GM19023 (cell line): Measurements from ENCODE around the gene EXOSC10.
"Not testable (repeated sequence)": the region's sequence is repeated elsewhere in the genome, so short reads cannot be mapped to it uniquely, and the experiment has no call there.

Experiments
- ATAC-seq: cut with Tn5 transposase; IDR thresholded peaks from one replicate; pipeline ENCODE4 v1.9.1; 2021; ENCODE audit warnings: mild to moderate bottlenecking, moderate library complexity; ENCODE audit not compliant: unreplicated experiment

Gene EXOSC10

DNA sequence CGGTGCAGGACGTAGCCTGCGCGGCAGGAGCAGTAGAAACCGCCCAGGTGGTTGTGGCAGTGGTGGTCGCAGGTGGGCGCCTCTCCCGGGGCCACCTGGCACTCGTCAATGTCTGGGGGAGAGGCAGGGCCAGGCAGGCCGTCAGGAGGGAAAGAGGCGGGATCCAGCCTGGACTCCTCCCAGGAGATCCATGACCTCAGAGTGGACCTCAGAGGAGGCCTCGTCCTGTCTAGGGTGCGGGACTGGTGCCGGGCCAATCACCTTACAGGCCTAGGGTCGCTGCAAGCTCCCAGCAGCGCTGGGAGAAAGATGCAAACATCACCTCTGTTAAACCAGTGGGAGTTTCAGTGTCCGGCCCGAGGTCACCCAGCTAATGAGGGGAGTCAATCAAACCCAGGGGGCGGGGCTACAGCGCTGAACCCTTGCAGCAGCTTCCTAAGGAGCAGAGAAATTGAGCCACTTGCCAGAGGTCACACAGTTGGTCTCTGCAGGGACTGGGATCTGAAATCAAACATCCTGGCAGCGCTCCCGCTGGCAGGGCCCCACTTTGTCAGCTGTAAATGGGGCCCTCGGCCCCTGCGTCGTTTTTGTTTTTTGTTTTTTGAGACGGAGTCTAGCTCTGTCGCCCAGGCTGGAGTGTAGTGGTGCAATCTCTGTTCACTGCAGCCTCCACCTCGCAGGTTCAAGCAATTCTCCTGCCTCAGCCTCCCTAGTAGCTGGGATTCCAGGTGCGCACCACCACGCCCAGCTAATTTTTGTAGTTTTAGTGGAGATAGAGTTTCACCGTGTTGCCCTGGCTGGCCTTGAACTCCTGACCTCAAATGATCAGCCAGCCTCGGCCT lies 54.0 kb downstream of the EXOSC10 start:
- ATAC-seq, result no peak

DNA sequence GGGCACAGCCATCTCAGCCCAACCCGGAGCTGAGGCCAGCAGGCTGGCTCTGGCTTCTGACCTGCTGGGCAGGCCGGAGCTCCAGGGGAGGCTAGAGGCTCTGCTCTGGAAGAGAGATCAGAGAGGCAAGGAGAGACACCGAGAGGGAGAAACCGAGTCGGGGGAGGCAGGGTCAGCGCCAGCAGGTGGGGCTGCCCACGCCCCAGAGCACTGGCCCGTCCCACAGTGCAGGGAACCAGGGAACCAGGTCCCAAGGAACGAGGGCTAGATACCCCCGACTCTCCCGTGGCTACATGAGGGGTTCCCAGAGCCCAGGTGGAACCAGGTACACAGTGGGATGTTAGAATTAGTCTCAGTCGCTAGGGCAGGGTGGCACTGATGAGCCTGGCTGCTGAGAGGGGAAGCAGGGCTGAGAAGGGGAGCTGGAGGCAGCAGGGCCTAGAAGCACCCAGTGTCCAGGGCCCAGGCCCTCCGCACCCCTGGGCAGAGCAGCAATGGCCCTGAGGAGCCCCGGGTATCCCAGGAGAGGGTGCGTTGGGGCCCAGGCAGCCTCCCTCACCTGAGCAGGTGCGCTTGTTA lies 54.7 kb downstream of the EXOSC10 start:
- no peak for ATAC-seq

DNA sequence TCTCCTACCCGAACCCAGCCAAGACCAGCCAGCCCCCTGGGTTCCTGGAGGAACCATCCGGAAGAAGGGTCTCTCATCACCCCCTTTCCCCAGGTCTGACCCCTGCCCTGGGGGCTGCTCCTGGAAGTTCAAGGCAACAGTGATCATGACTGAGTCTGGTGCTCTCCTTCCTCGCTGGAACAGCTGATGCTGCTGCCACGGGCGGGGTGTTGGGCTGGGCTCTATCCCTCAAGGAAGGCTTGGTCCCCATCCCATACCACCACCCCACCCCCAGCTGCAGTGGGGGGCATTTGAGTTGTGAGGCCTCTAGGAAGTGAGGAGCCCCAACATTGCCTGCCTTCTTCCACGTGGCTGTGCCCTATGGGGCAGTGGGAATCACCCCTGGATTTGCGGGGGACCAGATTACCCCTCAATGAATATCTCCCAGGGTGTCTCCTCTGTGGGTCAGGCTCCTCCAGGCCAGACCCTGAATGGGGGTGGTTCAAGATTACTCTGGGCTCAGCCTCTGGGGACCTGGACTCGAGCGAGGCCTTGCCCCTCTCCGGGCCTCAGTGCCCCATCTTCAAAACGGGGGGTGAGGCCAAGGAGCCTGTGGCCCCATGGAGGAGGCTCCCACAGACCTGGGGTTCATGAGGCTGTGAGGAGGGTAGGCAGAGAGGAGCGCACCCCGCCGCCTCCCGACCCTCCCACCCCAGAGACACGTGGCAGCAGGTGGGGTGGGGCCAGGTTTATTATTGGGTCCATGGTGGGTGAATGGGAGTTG lies 55.4 kb downstream of the EXOSC10 start:
- ATAC-seq, result no peak

DNA sequence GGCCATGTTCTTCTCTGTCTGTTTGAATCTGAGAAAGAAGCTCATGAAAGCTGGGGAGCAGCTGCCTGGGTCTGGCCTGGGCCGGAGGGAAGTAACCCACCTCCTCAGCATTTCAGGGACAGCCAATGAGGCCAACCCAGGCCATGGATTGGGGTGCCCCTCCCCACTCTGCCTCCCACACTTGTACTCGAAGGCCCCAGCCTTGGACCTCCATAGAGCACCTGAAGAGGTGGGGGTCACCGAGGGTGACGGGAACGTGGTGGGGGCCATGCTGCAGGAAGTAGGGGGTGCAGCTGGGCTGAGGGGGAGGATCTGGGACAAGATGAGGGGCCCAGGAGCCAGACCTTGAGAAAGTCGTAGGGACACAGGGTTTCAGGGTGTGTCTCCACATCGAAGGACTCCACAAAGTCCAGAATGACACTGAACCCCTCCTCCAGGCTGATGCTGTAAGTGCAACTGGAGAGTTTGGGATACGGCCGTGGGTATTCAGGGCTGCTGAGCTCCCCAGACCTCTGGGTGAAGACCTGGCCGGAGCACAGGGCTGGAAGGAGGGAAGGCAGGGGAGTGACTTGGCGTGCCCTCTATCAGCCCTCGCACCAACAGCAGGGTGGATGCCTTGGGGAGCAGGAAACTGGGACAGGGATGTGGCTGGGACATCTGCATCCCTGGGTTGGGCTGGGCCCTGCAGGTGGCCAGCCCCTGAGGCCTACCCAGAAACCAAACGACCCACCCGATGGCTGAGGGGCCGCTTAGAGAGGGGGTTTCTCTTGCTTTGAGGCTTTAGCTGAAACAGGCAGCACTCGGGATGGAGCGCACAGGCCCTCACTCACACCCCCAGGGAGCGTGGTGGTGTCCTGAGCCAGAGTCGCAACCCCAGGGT lies 56.4 kb downstream of the EXOSC10 start:
- no peak for ATAC-seq

DNA sequence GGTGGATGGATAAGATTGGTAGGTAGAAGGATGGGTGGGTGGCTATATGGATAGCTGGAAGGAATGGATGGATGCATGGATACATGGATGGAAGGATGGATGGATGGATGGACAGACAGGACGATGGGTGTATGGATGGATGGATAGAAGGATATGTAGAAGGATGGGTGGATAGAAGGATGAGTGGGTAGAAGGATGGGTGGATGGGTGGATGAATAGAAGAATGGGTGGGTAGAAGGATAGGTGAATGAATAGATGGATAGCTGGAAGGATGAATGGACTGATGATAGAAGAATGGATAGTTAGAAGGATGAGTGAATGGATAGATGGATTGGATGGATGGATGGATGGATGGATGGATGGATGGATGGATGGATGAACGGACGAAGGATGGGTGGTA lies 57.6 kb downstream of the EXOSC10 start:
- ATAC-seq, result no peak

DNA sequence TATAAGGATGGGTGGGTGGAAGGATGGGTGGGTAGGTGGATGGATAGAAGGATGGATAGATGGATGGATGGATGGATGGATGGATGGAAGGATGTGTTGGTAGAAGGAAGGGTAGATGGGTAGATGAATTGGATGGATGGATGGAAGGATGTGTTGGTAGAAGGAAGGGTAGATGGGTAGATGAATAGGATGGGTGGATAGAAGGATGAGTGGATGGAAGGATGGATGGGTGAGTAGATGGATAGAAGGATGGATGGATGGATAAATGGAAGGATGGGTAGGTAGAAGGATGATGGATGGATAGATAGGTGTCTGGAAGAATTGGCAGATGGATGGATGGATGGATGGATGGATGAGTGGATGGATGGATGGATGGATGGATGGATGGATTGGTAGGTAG lies 58.6 kb downstream of the EXOSC10 start:
- no peak for ATAC-seq

DNA sequence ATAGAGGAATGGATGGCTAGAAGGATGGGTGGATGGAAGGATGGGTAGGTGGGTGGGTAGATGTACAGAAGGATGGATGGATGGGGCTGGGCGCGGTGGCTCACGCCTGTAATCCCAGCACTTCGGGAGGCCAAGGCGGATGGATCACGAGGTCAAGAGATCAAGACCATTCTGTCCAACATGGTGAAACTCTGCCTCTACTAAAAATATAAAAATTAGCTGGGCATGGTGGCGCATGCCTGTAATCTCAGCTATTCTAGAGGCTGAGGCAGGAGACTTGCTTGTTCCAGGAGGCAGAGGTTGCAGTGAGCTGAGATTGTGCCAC lies 59.6 kb downstream of the EXOSC10 start:
- ATAC-seq, result not testable (repeated sequence)

DNA sequence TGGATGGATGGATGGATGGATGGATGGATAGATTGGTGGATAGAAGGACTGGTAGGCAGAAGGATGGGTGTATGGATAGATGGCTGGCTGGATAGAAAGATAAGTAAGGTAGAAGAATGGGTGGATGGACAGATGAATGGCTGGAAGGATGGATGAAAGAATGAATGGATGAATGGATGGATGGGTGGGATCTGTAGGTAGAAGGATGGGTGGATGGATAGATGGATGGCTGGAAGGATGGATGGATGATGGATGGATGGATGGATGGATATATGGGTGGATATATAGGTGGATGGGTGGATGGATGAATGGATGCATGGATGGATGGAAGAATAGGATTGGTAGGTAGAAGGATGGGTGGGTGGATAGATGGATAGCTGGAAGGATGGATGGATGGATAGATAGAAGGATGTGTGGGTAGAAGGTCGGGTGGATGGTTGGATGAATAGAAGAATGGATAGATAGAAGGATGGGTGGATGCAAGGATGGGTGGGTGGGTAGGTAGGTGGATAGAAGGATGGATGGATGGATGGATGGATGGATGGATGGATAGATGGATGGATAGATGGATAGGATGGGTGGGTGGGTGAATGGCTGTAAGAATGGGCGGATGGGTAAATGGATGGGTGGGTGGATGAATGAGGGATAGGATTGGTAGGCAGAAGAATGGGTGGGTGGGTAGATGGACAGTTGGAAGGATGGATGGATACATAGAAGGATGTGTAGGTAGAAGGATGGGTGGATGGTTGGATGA lies 60.1 kb downstream of the EXOSC10 start:
- ATAC-seq, result no peak

DNA sequence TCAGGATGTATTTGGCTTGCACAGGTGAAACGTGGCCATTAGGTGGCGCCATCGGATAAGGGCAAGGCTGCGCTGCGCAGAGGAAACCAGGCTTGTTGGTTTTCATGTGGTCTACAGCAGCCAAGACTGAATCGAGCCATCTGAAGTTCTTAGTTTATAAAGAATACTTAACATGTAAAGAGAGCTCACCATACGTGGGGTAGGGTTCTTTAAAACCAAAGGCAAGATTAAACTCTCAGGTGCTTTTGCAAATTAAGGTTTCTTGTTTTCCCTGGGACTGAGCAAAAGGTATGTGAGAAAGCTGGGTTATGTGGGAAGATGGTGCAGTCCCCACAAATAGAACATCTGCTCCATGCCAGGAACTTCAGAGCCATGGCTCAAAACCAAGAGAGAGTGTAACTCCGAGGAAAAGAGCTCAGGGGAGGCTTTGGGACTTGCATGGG lies 61.9 kb downstream of the EXOSC10 start:
- ATAC-seq, result peak; percentile 74

DNA sequence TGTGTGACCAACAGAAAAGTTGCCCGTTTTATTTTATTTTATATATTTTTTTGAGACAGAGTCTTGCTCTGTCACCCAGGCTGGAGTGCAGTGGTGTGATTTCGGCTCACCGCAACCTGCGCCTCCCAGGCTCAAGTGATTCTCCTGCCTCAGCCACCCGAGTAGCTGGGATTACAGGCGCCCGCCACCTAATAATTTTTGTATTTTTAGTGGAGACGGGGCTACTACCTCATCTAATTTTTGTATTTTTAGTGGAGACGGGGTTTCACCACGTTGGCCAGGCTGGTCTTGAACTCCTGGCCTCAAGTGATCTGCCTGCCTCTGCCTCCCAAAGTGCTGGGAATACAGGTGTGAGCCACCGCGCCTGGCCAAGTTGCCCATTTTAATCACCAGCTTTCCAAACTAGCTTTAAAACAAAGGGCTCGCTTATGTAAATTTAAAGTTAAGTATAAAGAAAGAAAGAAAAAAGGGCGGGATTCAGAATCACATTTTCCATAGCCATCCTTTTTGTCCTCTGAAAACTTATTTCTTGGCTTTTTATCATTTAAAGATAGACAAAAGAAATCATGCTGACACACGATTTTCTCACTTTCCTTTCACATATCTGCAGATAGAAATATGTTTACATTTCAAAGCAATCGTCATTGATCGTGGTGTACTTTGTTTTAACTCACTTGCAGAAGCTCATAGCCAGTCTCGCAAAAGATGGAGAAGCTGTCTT lies 62.5 kb downstream of the EXOSC10 start:
- ATAC-seq, result not testable (repeated sequence)

DNA sequence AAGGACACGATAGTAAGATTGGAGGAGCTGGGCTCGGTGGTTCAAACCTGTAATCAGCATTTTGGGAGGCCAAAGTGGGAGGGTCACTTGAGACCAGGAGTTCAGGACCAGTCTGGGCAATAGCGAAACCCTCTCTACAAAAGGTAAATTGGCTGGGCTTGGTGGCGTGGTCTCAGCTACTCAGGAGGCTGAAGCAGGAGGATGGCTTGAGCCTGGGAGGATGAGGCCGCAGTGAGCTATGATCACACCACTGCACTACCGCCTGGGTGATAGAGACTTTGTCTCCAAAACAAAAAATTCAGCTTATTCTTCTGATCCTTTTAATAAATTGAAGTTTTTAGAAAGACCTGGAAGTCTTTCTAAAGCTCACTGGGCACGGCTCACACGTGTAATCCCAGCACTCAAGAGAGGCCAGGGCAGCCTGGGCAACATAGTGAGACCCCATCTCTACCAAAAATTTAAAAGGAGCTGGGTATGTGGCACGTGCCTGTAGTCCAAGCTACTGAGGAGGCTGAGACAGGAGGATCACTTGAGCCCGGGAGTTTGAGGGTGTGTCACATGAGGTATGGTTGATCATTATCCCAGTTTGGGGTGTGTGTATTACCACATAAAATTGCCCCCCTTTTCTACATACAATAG lies 67.9 kb downstream of the EXOSC10 start:
- no peak for ATAC-seq

DNA sequence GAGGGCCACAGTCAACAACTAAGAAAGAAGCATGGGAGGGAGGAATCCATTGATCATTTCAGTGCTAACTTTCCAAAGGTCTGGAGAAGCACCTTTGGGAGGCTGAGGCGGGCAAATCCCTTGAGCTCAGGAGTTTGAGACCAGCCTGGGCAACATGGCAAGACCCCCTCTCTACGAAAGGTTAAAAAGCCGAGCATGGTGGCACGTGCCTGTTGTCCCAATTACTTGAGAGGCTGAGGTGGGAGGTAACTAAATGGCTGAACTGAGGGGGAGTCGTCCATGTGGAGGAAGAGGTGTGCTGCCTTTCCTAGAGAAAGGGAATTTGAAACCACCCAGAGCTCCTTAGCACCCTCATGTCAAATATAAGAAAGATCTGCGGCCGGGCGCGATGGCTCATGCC lies 68.8 kb downstream of the EXOSC10 start:
- ATAC-seq, result no peak

DNA sequence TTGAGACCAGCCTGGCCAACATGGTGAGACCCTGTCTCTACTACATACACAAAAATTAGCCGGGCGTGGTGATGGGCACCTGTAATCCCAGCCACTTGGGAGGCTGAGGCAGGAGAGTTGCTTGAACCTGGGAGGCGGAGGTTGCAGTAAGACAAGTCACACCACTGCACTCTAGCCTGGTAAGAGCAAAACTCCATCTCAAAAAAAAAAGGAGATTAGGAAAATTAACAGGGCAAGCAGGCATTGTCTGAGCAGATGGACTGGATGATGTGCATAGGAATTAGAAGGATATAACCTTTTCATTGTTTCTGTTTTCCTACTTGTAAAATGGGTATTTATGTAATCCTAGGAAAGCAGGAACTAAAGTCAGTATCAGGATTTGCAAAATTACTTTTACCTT lies 71.7 kb downstream of the EXOSC10 start:
- ATAC-seq, result no peak

DNA sequence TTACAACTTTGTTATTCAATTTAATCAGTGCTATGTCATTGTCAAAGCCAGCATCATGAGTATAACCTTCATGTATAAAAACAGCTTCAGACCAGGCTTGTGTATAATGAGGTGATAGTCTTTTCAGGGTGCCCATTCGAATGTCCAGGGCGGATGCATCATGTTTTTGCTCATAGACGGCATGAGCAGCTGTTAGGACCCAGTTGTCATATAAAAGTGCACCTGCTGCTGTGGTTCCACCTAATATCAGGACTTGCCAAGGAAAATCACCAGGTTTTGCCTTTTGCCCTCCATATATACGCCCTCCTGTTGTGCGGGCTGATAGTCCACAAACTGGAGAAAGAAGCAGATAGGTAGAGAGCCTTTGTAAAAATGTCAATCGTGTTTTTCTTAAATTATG lies 72.4 kb downstream of the EXOSC10 start:
- no peak for ATAC-seq

DNA sequence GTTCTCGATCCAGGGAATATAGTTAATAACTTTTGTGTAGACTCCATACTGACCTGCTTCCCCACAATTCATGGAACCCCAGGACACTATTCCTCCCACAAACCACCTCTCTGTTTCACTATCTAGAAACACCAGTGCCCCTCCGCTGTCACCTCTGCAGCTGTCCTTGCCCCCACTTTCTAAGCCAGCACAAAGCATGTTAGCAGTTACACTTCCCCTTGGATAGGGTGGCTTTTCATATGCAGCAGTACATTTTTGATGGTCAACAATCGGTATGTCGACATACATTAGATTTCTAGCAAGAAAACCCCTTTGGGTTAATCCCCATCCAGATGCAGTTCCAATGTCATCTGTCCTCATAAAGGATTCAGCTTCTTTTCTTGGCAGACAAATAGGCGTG lies 72.8 kb downstream of the EXOSC10 start:
- no peak for ATAC-seq

DNA sequence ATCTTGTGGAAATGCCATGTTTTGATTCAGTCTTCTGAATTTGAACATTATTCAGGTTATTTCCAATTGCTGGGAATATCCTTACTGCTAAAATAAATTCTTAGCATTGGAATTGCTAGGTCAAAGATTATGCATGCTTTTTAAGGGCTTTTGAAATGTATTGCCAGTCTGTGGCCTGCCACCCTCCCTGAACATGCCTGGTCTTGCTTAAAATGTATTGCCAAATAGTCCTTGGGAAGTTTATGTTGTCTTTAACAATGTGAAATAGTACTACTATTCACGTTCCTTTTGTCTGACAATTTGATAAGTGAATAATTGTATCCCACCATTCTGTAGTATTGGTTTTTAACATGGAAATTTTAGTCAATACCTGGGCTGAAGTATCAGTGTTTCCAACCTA lies 73.6 kb downstream of the EXOSC10 start:
- ATAC-seq, result no peak

DNA sequence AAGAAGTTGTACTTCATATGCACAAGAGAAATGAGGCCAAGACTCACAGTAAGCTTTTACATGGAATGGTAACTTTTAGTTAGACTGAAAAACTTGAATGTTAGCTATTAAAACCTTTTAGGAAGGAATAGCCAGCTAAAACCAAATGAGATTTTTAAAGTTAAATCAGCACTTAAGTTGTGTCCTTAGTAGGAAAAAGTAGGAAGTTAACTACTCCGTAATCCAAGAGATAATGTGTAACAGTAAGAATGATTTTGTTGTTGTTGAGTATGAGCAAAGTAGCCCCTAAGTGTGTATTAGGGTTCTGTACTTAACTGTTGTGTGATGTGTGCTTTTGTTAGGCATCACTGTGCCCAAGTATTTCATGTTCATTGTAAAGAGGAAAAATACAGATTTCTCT lies 74.1 kb downstream of the EXOSC10 start:
- ATAC-seq, result no peak

DNA sequence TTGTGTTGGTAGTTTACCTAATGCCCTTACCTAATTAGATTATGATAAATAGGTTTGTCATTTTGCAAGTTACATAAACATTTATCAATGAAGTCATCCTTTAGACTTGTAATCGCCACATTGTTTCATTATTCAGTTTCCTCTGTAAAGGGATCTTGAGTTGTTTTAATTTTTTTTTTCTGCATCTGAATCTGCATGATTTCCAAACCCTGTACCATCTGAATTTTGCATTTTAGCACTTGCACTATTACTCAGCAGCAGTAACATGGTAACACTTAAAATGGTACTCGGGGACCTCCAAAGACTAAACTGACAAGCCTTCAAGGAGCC lies 74.8 kb downstream of the EXOSC10 start:
- ATAC-seq, result no peak

DNA sequence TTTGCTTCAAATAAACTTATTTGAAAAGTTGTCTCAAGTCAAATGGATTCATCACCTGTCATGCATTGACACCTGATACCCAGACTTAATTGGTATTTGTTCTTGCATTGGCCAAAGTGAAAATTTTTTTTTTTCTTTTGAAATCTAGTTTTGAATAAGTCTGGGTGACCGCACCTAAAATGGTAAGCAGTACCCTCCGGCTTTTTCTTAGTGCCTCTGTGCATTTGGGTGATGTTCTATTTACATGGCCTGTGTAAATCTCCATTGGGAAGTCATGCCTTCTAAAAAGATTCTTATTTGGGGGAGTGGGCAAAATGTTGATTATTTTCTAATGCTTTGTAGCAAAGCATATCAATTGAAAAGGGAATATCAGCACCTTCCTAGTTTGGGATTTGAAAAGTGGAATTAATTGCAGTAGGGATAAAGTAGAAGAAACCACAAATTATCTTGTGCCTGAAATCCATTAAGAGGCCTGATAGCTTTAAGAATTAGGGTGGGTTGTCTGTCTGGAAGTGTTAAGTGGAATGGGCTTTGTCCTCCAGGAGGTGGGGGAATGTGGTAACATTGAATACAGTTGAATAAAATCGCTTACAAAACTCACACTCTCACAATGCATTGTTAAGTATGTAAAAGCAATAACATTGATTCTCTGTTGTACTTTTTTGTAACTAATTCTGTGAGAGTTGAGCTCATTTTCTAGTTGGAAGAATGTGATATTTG lies 75.4 kb downstream of the EXOSC10 start:
- no peak for ATAC-seq
